HG02943 (cell line): ENCODE measurements around the gene CDC42EP1.
"Not testable (repeated sequence)": the region's sequence is repeated elsewhere in the genome, so short reads cannot be mapped to it uniquely, and the experiment has no call there.

Experiments used
- ATAC-seq: cut with Tn5 transposase; IDR thresholded peaks from one replicate; pipeline ENCODE4 v1.9.1; 2021; ENCODE audit warnings: mild to moderate bottlenecking, low read depth, moderate library complexity; ENCODE audit not compliant: unreplicated experiment

CDC42EP1 gene, protein sequence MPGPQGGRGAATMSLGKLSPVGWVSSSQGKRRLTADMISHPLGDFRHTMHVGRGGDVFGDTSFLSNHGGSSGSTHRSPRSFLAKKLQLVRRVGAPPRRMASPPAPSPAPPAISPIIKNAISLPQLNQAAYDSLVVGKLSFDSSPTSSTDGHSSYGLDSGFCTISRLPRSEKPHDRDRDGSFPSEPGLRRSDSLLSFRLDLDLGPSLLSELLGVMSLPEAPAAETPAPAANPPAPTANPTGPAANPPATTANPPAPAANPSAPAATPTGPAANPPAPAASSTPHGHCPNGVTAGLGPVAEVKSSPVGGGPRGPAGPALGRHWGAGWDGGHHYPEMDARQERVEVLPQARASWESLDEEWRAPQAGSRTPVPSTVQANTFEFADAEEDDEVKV

DNA sequence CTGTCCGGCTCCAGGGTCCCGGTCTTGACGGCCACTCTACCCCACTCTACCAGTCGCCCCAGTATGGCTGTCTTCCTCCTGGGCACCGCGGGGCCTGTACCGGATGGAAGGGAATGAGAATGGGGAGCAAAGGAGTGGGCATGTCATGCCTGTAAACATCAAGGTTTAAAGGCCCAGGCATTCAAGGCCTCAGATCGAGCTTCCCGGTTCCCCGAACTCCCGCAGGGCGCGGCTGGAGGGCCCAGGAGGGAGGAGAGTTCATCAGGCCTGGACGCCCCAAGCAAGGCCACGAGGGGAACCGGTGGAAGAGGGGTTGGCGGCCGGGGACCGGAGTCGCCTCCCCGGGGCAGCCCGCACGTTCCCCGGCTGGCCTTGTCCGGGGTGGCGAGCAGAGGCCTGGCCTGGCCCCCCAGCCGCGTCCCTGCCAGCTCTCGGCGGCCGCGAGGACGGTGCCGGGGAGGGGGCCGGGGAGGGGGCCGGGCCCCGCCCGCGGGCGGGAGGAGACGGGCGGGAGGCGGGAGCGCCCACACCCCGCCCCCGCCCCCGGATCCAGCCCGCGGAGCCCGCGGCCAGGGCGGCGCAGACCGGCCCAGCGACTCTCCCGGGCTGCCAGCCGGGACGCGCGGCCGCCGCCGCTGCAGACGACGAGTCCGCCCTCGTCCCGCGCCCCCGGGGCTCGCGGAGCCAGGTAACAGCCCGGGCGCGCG, at the start of gene CDC42EP1:
CDC42EP1 (plus strand) TSS at position 580 of the 707 bp plus-strand sequence. CDS start 5,870 bp downstream, outside the sequence.
- ATAC-seq: no peak

DNA sequence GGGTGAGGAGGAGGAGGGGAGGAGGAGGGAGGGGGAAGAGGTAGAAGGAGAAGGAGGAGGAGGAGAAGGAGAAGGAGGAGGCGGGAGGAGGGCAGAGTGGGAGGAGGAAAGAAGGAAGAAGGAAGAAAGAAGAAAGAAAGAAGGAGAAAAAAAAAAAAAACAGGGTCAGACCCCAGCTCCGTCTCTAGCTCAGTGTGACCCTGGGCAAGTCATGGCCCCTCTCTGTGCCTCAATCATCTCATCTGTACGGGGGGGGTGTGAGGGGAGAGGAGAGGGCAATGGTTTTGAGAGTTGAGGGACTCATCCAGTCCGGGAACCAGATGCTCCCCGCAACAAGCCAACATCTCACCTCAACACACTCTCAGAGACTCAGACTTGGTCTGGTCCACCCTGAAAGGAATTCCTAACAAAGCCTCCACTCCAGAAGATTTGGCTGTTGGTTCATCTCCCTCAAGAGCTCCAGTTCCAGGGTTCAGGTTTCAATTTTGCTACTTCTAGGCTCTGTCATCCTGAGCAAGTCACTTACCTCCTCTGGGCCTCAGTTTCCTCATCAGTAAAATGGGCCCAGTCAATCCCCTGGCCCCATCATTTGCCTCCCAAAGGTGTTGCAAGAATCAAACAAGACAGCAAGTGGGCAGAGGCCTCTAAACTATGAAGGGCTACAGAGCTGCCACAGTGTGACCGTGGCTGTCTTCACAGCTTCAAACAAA, 48.7 kb upstream of the CDC42EP1 start:
- no peak for ATAC-seq

DNA sequence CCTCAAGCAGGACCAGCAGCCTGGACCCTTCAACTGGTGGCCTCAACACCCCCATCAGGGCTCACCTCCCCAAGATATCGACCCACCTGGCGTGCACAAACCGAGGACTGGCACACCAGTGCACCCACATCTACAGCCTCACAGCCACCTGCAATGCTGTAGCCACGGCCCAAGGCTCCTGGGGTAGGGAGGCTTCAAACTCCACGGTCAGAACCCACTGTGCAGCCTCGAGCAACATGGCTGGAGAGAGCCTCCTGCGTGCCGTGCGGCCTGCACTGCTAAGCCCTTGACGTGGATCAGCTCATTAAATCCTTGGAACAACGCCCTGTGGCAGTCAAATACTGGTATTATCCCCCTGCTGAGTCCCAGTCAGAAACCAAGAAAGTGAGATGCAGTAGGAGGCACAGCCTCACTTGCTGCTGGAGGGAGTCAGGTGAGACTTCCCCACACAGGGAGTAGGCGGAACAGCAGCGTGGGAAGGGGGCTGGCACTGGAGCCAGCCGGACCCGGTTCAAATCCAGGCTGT, 45.7 kb upstream of the CDC42EP1 start:
- no peak for ATAC-seq

GRCh38 chr22:37515901-37516300, 44.4 kb upstream of the CDC42EP1 start:
- ATAC-seq: no peak

- no peak for ATAC-seq
Observed at GRCh38 chr22:37516456-37516855, 43.8 kb upstream of the CDC42EP1 start.

GRCh38 chr22:37517826-37518450, 42.3 kb upstream of the CDC42EP1 start:
- no peak for ATAC-seq

- no peak for ATAC-seq
Observed at GRCh38 chr22:37518509-37519267, 41.6 kb upstream of the CDC42EP1 start.

- ATAC-seq: no peak
Observed at GRCh38 chr22:37519268-37520195, 40.7 kb upstream of the CDC42EP1 start, which contains the start of gene CARD10. CARD10 (minus strand) TSS chr22:37519415; CDS start chr22:37519200, 215 bp downstream.

DNA sequence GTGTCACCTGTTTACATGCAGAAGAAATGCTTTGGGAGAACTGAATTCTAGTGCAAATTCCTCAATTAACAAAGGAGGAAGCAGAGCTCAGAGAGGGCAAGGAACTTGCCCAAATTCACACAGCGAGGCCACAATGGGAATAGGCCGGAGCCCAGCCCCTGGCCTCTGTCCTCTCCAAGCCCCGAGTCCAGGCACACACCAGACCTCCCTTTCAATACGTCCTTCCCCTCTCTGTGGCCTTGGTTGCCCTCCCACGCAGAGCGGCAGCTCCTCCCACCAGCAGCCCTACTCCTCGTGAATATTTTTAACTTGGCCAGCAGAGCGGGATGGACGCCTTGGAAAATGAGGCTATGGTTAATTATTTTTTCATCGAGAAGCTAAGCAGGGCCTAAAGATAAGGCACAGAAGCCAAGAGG, 39.5 kb upstream of the CDC42EP1 start:
- no peak for ATAC-seq

- ATAC-seq: no peak
Observed at GRCh38 chr22:37521236-37521739, 39.0 kb upstream of the CDC42EP1 start.

DNA sequence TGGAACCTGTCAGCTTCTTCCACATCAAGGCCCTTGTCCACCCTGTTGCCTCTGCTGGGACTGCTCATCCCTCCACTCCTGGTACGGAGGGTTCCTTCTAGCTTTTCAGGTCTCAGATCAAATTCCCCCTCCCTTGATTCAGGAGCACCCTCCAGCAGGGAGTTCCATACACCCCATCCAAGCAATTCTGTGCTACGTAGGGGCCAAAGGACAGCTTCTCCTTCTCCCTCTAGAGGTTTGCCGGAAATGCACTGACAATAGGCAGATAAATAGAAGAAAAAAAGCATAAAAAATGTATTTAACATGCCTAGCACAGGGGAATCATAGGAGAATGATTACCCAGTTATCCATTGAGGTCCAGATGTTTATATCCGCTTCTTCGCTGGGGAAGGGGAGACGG, 37.8 kb upstream of the CDC42EP1 start:
- no peak for ATAC-seq

- no peak for ATAC-seq
Observed at GRCh38 chr22:37525073-37525745, 35.1 kb upstream of the CDC42EP1 start.

DNA sequence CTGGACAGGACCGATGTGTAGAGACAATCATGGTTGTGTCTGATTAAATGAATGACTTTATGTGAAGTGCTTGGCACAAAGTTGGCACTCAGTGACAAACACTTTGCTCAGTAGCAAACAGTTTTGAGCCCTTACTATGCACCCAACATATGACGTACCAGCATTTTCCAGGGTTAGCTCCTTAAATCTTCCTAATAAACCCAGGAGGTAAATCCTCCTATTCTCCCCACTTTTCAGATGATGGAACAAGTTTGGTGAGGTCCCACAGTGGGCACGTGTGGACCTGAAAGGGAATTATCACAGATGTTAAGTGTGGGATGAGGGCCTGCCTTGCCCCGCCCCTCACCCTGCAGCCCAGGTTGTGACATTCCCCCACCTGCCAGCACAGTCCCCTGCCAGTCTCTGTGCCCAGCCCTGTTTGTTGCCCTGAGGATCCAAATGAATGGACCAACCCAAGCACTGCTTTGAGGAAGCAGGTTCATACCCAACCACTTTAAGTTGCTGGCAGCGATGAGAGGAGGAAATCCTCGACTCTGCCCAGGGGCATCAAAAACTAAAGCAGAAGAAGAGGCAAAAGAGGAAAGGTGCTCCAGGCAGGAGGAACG, 34.4 kb upstream of the CDC42EP1 start:
- no peak for ATAC-seq

DNA sequence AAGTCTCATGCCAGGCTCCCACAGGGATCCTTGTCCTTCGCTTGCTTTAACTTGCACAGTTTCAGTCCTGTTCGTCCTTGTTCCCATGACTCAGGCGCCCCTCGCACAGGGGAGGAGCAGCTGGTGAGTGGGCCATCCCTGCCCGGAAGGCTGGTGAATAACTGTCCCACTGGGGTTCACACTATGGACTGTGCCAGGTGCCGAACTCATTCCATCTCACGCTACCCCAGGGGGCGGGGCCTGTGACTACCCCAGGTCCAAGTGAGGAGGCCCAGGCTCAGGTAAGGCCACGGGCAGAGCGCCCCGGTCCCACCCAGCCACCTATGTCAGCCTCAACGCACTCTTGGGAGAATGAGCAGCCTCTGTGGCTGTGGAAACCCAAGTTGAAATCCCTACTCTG, 33.9 kb upstream of the CDC42EP1 start:
- ATAC-seq: no peak

DNA sequence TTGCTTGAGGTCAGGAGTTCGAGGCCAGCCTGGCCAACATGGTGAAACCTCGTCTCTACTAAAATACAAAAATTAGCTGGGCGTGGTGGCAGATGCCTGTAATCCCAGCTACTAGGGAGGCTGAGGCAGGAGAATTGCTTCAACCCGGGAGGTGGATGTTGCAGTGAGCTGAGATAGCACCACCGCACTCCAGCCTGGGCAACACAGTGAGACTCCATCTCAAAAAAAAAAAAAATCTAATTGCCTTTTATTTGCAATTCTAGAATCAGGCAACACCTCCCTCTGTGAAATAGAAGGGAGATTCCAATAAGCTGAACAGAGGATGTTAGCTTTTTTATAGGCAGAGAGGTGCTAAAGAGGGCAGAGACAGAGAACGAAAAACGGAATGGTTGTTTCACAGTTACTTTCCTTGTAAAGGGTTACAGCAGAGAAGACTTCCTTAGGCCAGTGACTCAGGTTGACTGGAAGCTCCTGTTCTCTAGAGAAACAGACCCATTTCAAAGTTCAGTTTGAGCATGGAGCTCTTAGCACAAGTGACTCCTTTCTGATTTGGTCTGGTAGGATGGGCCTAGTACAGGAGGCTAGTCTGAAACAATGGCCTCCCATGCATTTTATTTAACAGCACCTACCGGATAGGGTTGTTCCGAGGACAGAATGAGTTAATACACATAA, 33.1 kb upstream of the CDC42EP1 start:
- not testable (repeated sequence) for ATAC-seq

GRCh38 chr22:37527952-37528351, 32.3 kb upstream of the CDC42EP1 start:
- not testable (repeated sequence) for ATAC-seq
